Adrenal gland (tissue), 5 donors: ENCODE results near the gene MSANTD2.

Experiments
- CTCF ChIP-seq, 6 experiments: fragments of 450-650 bp in 4 of 6; fragments of 200-600 bp in 2 of 6; sonication (generic) in 1 of 6; IDR thresholded peaks; 1 replicate in 5 of 6; 2 replicates in 1 of 6; pipeline versions ENCODE4 v1.5.1 to v1.8.0; 2016 to 2021; ENCODE audit warnings: antibody characterized with exemption in 6 of 6, mild to moderate bottlenecking in 2 of 6, moderate library complexity in 1 of 6
- POLR2A ChIP-seq, 2 donors: fragments of 450-650 bp; IDR thresholded peaks; one replicate each; pipeline ENCODE4 v1.6.1; 2017; ENCODE audit warnings: antibody characterized with exemption in 2 of 2, mild to moderate bottlenecking in 2 of 2, moderate library complexity in 1 of 2
- donor health status: DM: no; HTN: no; CAD: no.

GRCh38 chr11:124788521-124788920 lies 11.7 kb downstream of the MSANTD2 start:
- TF ChIP-seq CTCF (IDR thresholded peaks at IDR 0.05) (no peak), POLR2A (IDR thresholded peaks at IDR 0.05) (no peak)
